Measurements from ENCODE around the gene SPO11.

- TF ChIP-seq FOSL2 (IDR thresholded peaks at IDR 0.05) (no peak), FOSL2 (CRISPR knock-in tag; IDR thresholded peaks at IDR 0.05) (no peak), CBX2 (IDR thresholded peaks at IDR 0.05; ENCODE audit: borderline replicate concordance, low read depth) (no peak), PBX3 (IDR thresholded peaks at IDR 0.05) (no peak), REST (IDR thresholded peaks at IDR 0.05) (no peak), CHD2 (IDR thresholded peaks at IDR 0.05; ENCODE audit: low read length, partially characterized antibody) (no peak)
Observed at GRCh38 chr20:57372157-57372556, 42.6 kb downstream of the SPO11 start.
